IMR-90 (cell line): ENCODE measurements around the gene TNFAIP8. TPM values are rescaled to one million over a fixed set of nuclear protein-coding genes. Genes with fewer than 3 reads are reported as not detected.

Experiments used
- ATAC-seq: fragments of 200-7000 bp; cut with Tn5 transposase; 2 replicates; pipeline ENCODE4 v1.9.1; 2020; ENCODE audit warnings: low read depth, mild to moderate bottlenecking, moderate library complexity
- BruUV-seq: library from RNA; stranded (reverse); fragments of 400-500 nt; replicated peaks from 2 replicates; lab custom pipeline; 2021; lab: Mats Ljungman, UMichigan
- CTCF ChIA-PET: fragments of 300-600 bp; formaldehyde crosslinking; extraction: SDS; loops from one replicate; lab custom pipeline; 2021; ENCODE audit warnings: antibody characterized with exemption; lab: Yijun Ruan, JAX
- POLR2A ChIA-PET: fragments of 300-600 bp; sonication (Branson Sonifier 250); formaldehyde crosslinking; loops from one replicate; lab custom pipeline; 2022; ENCODE audit warnings: antibody characterized with exemption; ENCODE audit not compliant: unreplicated experiment; lab: Charles Lee
- DNase-seq: peaks from one replicate; pipeline ENCODE4 v3.0.0; 2013
- H2AFZ ChIP-seq: replicated peaks from 2 replicates; pipeline ENCODE3; 2013; ENCODE audit warnings: low read length, mild to moderate bottlenecking; ENCODE audit not compliant: poor library complexity
- H2AK5ac ChIP-seq: 2 replicates; pipeline ENCODE4 v1.6.1; 2013; ENCODE audit warnings: low read depth, low read length, inconsistent platforms
- H2AK9ac ChIP-seq: replicated peaks from 2 replicates; pipeline ENCODE3; 2013; ENCODE audit warnings: mild to moderate bottlenecking, low read depth, low read length, moderate library complexity; ENCODE audit not compliant: poor library complexity
- H2BK120ac ChIP-seq: 2 replicates; pipeline ENCODE4 v1.6.1; 2013; ENCODE audit warnings: low read depth, low read length, inconsistent platforms
- H2BK15ac ChIP-seq: 3 replicates; pipeline ENCODE4 v1.6.1; 2013; ENCODE audit warnings: low read depth, low read length, inconsistent platforms
- H2BK20ac ChIP-seq: 2 replicates; pipeline ENCODE4 v1.6.1; 2013; ENCODE audit warnings: low read depth, mild to moderate bottlenecking, inconsistent platforms, low read length, moderate library complexity
- H2BK5ac ChIP-seq: 2 replicates; pipeline ENCODE4 v1.6.1; 2013; ENCODE audit warnings: mild to moderate bottlenecking, low read depth, low read length, inconsistent platforms; ENCODE audit not compliant: poor library complexity, severe bottlenecking
- H3K14ac ChIP-seq: replicated peaks from 2 replicates; pipeline ENCODE4 v1.6.1; 2013; ENCODE audit warnings: low read depth, low read length, inconsistent platforms
- H3K18ac ChIP-seq: 2 replicates; pipeline ENCODE4 v1.6.1; 2013; ENCODE audit warnings: low read depth, low read length, control low read depth
- H3K23ac ChIP-seq: 2 replicates; pipeline ENCODE4 v1.6.1; 2013; ENCODE audit warnings: low read depth, low read length, inconsistent platforms
- H3K27ac ChIP-seq: 2 replicates; pipeline ENCODE4 v1.5.1; 2013; ENCODE audit warnings: mild to moderate bottlenecking, control low read depth, low read length; ENCODE audit not compliant: insufficient read depth
- H3K27me3 ChIP-seq: 2 replicates; pipeline ENCODE4 v1.6.1; 2013; ENCODE audit warnings: low read length; ENCODE audit not compliant: control insufficient read depth, insufficient read depth
- H3K36me3 ChIP-seq: 2 replicates; pipeline ENCODE4 v1.6.1; 2013; ENCODE audit warnings: low read length, mixed read lengths; ENCODE audit not compliant: control insufficient read depth, insufficient read depth
- H3K4ac ChIP-seq: 2 replicates; pipeline ENCODE4 v1.6.1; 2013; ENCODE audit warnings: low read depth, low read length, inconsistent platforms
- H3K4me1 ChIP-seq: 2 replicates; pipeline ENCODE4 v1.6.1; 2013; ENCODE audit warnings: low read length, mixed read lengths; ENCODE audit not compliant: control insufficient read depth, insufficient read depth
- H3K4me2 ChIP-seq: 2 replicates; pipeline ENCODE4 v1.6.1; 2013; ENCODE audit warnings: low read depth, mild to moderate bottlenecking, control low read depth, low read length, moderate library complexity
- H3K4me3 ChIP-seq: 2 replicates; pipeline ENCODE4 v1.5.1; 2013; ENCODE audit warnings: low read depth, mild to moderate bottlenecking, control low read depth, low read length, moderate library complexity; ENCODE audit not compliant: insufficient read depth
- H3K56ac ChIP-seq: 2 replicates; pipeline ENCODE4 v1.6.1; 2013; ENCODE audit warnings: low read length, inconsistent platforms; ENCODE audit not compliant: insufficient read depth; ENCODE audit errors: extremely low read depth
- H3K79me1 ChIP-seq, 2 experiments: 2 replicates each; pipeline ENCODE4 v1.6.1; 2013; ENCODE audit warnings: low read length in 2 of 2, inconsistent platforms in 1 of 2, low read depth in 1 of 2
- H3K9ac ChIP-seq: 2 replicates; pipeline ENCODE4 v1.6.1; 2013; ENCODE audit warnings: low read depth, low read length, control low read depth
- H3K9me1 ChIP-seq: 2 replicates; pipeline ENCODE4 v1.6.1; 2013; ENCODE audit warnings: low read length, inconsistent platforms; ENCODE audit not compliant: insufficient read depth
- H3K9me3 ChIP-seq: 2 replicates; pipeline ENCODE4 v1.6.1; 2013; ENCODE audit warnings: low read length; ENCODE audit not compliant: control insufficient read depth, insufficient read depth
- H4K20me1 ChIP-seq: 2 replicates; pipeline ENCODE4 v1.6.1; 2013; ENCODE audit warnings: low read length, inconsistent platforms; ENCODE audit not compliant: insufficient read depth
- H4K5ac ChIP-seq: 2 replicates; pipeline ENCODE4 v1.6.1; 2013; ENCODE audit warnings: mild to moderate bottlenecking, low read depth, low read length, control low read depth
- H4K8ac ChIP-seq, 2 experiments: 2 replicates each; pipeline ENCODE4 v1.6.1; 2013; ENCODE audit warnings: low read depth in 2 of 2, low read length in 2 of 2, control low read depth in 1 of 2, inconsistent platforms in 1 of 2
- H4K91ac ChIP-seq: 2 replicates; pipeline ENCODE4 v1.6.1; 2013; ENCODE audit warnings: low read depth, low read length, inconsistent platforms; ENCODE audit not compliant: insufficient read depth
- CHD1 ChIP-seq: IDR thresholded peaks from 2 replicates; pipeline ENCODE4 v1.6.1; 2012; ENCODE audit warnings: low read depth, low read length, improper control_type of control experiment
- CTCF ChIP-seq: conservative IDR thresholded peaks from 2 replicates; pipeline ENCODE4 v1.5.1; 2012; ENCODE audit warnings: mild to moderate bottlenecking, low read depth, low read length, improper control_type of control experiment
- FOS ChIP-seq: fragments of 150-350 bp; IDR thresholded peaks from 2 replicates; pipeline ENCODE4 v1.6.1; 2016; ENCODE audit warnings: low read depth, low read length
- MAFK ChIP-seq: IDR thresholded peaks from 2 replicates; pipeline ENCODE4 v1.6.1; 2012; ENCODE audit warnings: low read depth, low read length, improper control_type of control experiment
- MAZ ChIP-seq: IDR thresholded peaks from 2 replicates; pipeline ENCODE4 v1.6.1; 2012; ENCODE audit warnings: low read depth, mild to moderate bottlenecking, low read length, improper control_type of control experiment, moderate library complexity, borderline replicate concordance
- SMC3 ChIP-seq: fragments of 150-350 bp; IDR thresholded peaks from 2 replicates; pipeline ENCODE4 v1.6.1; 2016; ENCODE audit warnings: low read depth, mild to moderate bottlenecking, antibody characterized with exemption, low read length, moderate library complexity
- WGBS, 2 experiments: methylation state at CpG; one replicate each; pipeline versions ENCODE4 v1.1.5 to v1.1.7; 2013; ENCODE audit warnings: missing lambda C conversion rate in 2 of 2; ENCODE audit not compliant: insufficient read length in 1 of 2; ENCODE audit errors: extremely low coverage in 2 of 2; 5-methylcytosine and 5-hydroxymethylcytosine counted together
- dilution Hi-C: fragments of 300-500 bp; cut with HindIII; formaldehyde crosslinking; loops from one replicate; pipeline ENCODE4 v1.14.3; 2018; ENCODE audit warnings: low sequenced_read_pairs; ENCODE audit not compliant: unreplicated experiment
- in situ Hi-C: fragments of 300-500 bp; cut with MboI; formaldehyde crosslinking; loops from 3 replicates; pipeline ENCODE4 v1.14.3; 2019; ENCODE audit warnings: low sequenced_read_pairs, inconsistent platforms, mixed read lengths
- intact Hi-C: fragments of 100-400 bp; cut with micrococcal nuclease; formaldehyde crosslinking; loops from 2 replicates; pipeline ENCODE4 v1.10.0; 2022
- polyA plus RNA-seq, 3 experiments: library from polyadenylated mRNA; depleted of rRNA; stranded (reverse); fragments of >200 nt; gene quantifications; 2 replicates each; pipeline ENCODE4 v1.2.3, GENCODE V29; 2012; ENCODE audit warnings: low replicate concordance in 1 of 3
- total RNA-seq: library from RNA; depleted of rRNA; stranded (reverse); fragments of >200 nt; gene quantifications from 2 replicates; pipeline ENCODE4 v1.2.3, GENCODE V29; 2012

Gene TNFAIP8
- total and polyA plus RNA-seq, 2 of the 4 experiments (the other 2 are of a cell fraction): 20.3 to 29.9 TPM

DNA sequence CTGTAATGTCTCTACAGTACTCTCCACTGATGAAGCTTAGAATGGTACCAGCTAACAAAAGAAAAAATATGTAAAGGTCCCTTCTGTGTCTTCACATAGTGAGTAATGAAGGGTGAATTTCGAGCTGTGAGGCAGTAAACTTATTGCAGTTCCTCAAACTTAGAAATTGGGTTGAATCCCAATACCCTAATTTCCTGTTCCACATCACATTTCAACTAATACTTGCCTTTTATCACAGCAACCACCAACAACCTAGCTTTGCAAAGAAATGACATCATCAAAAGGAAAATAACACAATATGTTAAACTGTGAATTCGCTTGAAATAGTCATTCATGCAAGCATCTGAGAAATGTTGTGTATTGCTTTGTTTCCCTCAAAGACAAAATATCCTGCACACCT lies 9.4 kb upstream of the TNFAIP8 start:
- Histone ChIP-seq H3K4me3 (no peak overlapping the region), H4K8ac (no peak overlapping the region), H2BK120ac (no peak overlapping the region), H3K9ac (no peak overlapping the region), H2BK20ac (no peak overlapping the region), H2BK15ac (no peak overlapping the region), H3K36me3 (no peaks in the 10 kb centered on the region), H2AK5ac (no peak overlapping the region), H3K9me1 (no peaks in the 10 kb centered on the region), H3K18ac (no peak overlapping the region), H3K79me1 (peaks cover 3 to 16% of the 10 kb centered on the region in 2 experiments; a peak in 3 of 4 replicates), H3K4me2 (no peak overlapping the region), H3K23ac (no peak overlapping the region), H2AFZ (no peak overlapping the region), H2AK9ac (no peak overlapping the region), H3K14ac (no peak overlapping the region), H3K27me3 (no peaks in the 10 kb centered on the region), H4K20me1 (no peaks in the 10 kb centered on the region), H3K9me3 (no peaks in the 10 kb centered on the region), H4K91ac (no peak overlapping the region), H3K4ac (no peak overlapping the region), H4K5ac (no peak overlapping the region), H2BK5ac (no peak overlapping the region), H3K27ac (no peak overlapping the region), H3K56ac (no peak overlapping the region), H3K4me1 (peaks cover 9% of the 10 kb centered on the region)
- DNase-seq (no peak), ATAC-seq (no peak)
- ChIA-PET POLR2A (no interaction called here), CTCF (no interaction called here)
- intact Hi-C loops: no loop called here
- no CpG with 5 or more reads among the region's 2 CpGs for WGBS, 2 experiments
- no peak for TF ChIP-seq MAFK
- TF ChIP-seq CTCF: no peak
- no peak for TF ChIP-seq SMC3
- no peak for TF ChIP-seq CHD1
- no peak for TF ChIP-seq MAZ
- no peak for TF ChIP-seq FOS
- dilution Hi-C loops: no loop called here
- in situ Hi-C loops: no loop called here
- no TSS peak for BruUV-seq
